Stimulated activated naive B cell treated with anti-CD40 and anti-IgM and Interleukin-4, amounts not matched to agents 10 μg/mL and 1 μg/mL and 100 μg/mL, for 72 hours (primary cell): Measurements from ENCODE around the gene PAX2.

Source experiments
- ATAC-seq, 2 donors: fragments of 150-1000 bp; cut with Tn5 transposase; replicated peaks; 2 replicates each; pipeline ENCODE4 v1.10.0; 2021; ENCODE audit warnings: moderate library complexity in 1 of 2
- DNase-seq: peaks from one replicate; pipeline ENCODE4 v3.0.0; 2021
- H3K27ac Mint-ChIP-seq: one replicate; pipeline ENCODE4 v1.8.0; 2022; ENCODE audit warnings: mild to moderate bottlenecking, mixed read lengths
- H3K27me3 Mint-ChIP-seq, 2 donors: one replicate each; pipeline ENCODE4 v1.8.0; 2022; ENCODE audit warnings: mixed read lengths in 2 of 2
- H3K36me3 Mint-ChIP-seq, 2 donors: one replicate each; pipeline ENCODE4 v1.8.0; 2022; ENCODE audit warnings: mixed read lengths in 2 of 2, mild to moderate bottlenecking in 1 of 2
- H3K4me1 Mint-ChIP-seq, 2 donors: one replicate each; pipeline ENCODE4 v1.8.0; 2022; ENCODE audit warnings: mixed read lengths in 2 of 2, mild to moderate bottlenecking in 1 of 2
- H3K4me3 Mint-ChIP-seq, 2 donors: one replicate each; pipeline ENCODE4 v1.8.0; 2022; ENCODE audit warnings: mild to moderate bottlenecking in 2 of 2, mixed read lengths in 2 of 2, moderate library complexity in 1 of 2
- H3K9me3 Mint-ChIP-seq, 2 donors: one replicate each; pipeline ENCODE4 v1.8.0; 2022; ENCODE audit warnings: mixed read lengths in 2 of 2, mild to moderate bottlenecking in 1 of 2

The PAX2 gene

DNA sequence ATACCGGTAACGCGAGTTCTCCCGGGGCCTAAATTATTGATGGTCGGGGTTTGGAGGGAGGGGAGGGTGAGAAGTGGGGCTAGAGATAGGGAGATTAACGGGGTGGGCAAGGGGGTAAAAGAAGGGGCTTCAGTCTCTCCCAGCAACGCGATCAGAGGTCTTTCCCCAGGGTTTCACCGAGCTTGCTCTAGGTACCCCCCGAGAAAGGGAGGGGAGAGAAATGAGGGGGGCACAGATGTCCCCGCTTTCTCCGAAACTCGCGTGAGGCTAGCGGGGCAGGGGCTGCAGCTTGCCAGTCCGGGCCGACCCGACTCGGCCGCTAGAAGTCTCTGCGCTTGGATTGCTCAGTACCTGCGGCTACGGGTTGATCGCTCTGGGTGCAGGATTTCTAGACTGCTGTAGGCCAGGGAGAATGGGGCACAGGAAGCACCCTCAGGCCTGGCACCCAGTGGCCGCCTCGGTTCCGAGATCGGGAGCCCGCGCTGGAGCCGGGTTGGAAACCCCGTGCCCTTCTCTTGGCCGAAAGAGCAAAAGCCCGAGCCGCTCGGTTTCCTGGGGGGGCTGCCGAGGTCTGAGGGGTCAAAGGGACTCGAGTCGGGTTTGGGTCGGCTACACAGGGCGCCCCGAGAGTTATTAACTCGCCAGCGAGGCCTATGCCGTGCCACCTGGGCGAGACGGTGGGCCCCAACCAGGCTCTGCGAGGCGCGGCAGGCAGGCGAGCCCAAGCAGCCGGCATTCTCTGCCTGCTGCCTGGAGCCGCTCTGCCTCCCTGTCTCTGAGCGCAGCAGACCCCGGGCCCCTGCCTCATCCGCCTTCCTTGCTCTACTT is 3.1 kb downstream of the PAX2 start:
- peaks cover 31 to 54% of the 10 kb centered on the region in 2 donors for H3K4me1 Mint-ChIP-seq
- no peaks in the 10 kb centered on the region for H3K9me3 Mint-ChIP-seq
- H3K27me3 Mint-ChIP-seq: peaks cover 70 to 84% of the 10 kb centered on the region in 2 donors
- ATAC-seq (no peak), DNase-seq (no peak)
- peak overlapping the region; percentile 89 for H3K27ac Mint-ChIP-seq
- H3K36me3 Mint-ChIP-seq: peaks cover 3 to 5% of the 10 kb centered on the region in 2 donors
- H3K4me3 Mint-ChIP-seq: peak overlapping the region; percentile 25 to 39

DNA sequence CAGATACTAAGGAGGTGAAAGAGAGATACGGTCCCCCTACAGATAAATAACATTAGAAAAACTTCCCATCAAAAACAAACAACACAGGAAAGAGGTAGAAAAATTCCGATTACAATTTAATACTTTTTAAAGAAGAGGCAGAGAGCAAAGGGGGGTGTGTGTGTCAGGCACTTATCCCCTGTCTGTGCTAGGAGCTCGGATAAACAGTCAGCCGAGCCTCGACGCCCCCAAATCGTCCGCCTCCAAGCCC is 3.6 kb downstream of the PAX2 start:
- Mint-ChIP-seq H3K4me1 (peaks cover 26 to 48% of the 10 kb centered on the region in 2 donors), H3K27me3 (peaks cover 68 to 83% of the 10 kb centered on the region in 2 donors), H3K9me3 (no peaks in the 10 kb centered on the region), H3K27ac (peak overlapping the region; percentile 89), H3K4me3 (peak overlapping the region; percentile 25 to 29), H3K36me3 (peaks cover 2 to 3% of the 10 kb centered on the region in 2 donors)
- no peak for DNase-seq
- ATAC-seq: no peak

- no peak for DNase-seq
- peak overlapping the region; percentile 29 to 50 for H3K4me3 Mint-ChIP-seq
- H3K36me3 Mint-ChIP-seq: peaks cover 2 to 3% of the 10 kb centered on the region in 2 donors
- peaks cover 63 to 83% of the 10 kb centered on the region in 2 donors for H3K27me3 Mint-ChIP-seq
- peak overlapping the region; percentile 89 for H3K27ac Mint-ChIP-seq
- no peaks in the 10 kb centered on the region for H3K9me3 Mint-ChIP-seq
- peaks cover 20 to 42% of the 10 kb centered on the region in 2 donors for H3K4me1 Mint-ChIP-seq
- no peak for ATAC-seq
Measured at GRCh38 chr10:100749309-100750217, 4.2 kb downstream of the PAX2 start.

- Mint-ChIP-seq H3K4me1 (peaks cover 19 to 38% of the 10 kb centered on the region in 2 donors), H3K27ac (no peak overlapping the region), H3K4me3 (no peak overlapping the region), H3K27me3 (peaks cover 66 to 87% of the 10 kb centered on the region in 2 donors), H3K9me3 (no peaks in the 10 kb centered on the region), H3K36me3 (peaks cover 2 to 3% of the 10 kb centered on the region in 2 donors)
- no peak for ATAC-seq
- DNase-seq: no peak
Measured at GRCh38 chr10:100750291-100751210, 5.2 kb downstream of the PAX2 start.

GRCh38 chr10:100751211-100751933 is 6.0 kb downstream of the PAX2 start:
- H3K9me3 Mint-ChIP-seq: no peaks in the 10 kb centered on the region
- DNase-seq (no peak), ATAC-seq (no peak)
- H3K27ac Mint-ChIP-seq: no peak overlapping the region
- peaks cover under 1 to 3% of the 10 kb centered on the region in 2 donors for H3K36me3 Mint-ChIP-seq
- no peak overlapping the region for H3K4me3 Mint-ChIP-seq
- peaks cover 65 to 89% of the 10 kb centered on the region in 2 donors for H3K27me3 Mint-ChIP-seq
- peaks cover 15 to 32% of the 10 kb centered on the region in 2 donors for H3K4me1 Mint-ChIP-seq

GRCh38 chr10:100755821-100756220 is 10.4 kb downstream of the PAX2 start:
- Mint-ChIP-seq H3K36me3 (no peaks in the 10 kb centered on the region), H3K4me3 (no peak overlapping the region), H3K27me3 (peaks cover 76 to 95% of the 10 kb centered on the region in 2 donors), H3K27ac (no peak overlapping the region), H3K4me1 (no peaks in the 10 kb centered on the region), H3K9me3 (no peaks in the 10 kb centered on the region)
- no peak for ATAC-seq
- no peak for DNase-seq

DNA sequence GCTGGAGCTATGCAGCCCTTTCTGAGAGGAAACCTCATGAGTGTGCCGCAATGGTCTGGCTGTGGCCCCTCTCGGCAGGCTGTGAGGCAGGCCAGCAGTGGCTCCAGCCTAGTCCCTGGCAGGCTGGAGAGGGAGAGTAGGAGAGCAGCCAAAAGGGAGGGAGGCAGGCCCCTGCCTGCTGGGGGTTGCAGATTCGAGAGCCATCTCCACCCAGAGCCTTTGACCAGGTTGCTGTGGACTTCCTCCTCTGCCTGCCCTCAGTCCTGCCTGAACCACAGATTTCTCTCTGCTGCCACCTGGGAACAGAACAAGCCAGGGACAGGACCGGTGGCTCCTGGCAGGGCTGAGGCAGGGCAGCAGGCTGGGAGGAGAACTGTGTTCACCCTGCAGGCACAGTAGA is 13.9 kb downstream of the PAX2 start:
- no peak overlapping the region for H3K27ac Mint-ChIP-seq
- ATAC-seq (no peak), DNase-seq (no peak)
- no peaks in the 10 kb centered on the region for H3K9me3 Mint-ChIP-seq
- H3K27me3 Mint-ChIP-seq: peaks cover 66 to 79% of the 10 kb centered on the region in 2 donors
- H3K4me1 Mint-ChIP-seq: no peaks in the 10 kb centered on the region
- no peaks in the 10 kb centered on the region for H3K36me3 Mint-ChIP-seq
- H3K4me3 Mint-ChIP-seq: no peak overlapping the region

- Mint-ChIP-seq H3K4me3 (no peak overlapping the region), H3K9me3 (no peaks in the 10 kb centered on the region), H3K4me1 (no peaks in the 10 kb centered on the region), H3K36me3 (no peaks in the 10 kb centered on the region), H3K27ac (no peak overlapping the region), H3K27me3 (peaks cover 64 to 67% of the 10 kb centered on the region in 2 donors)
- no peak for DNase-seq
- ATAC-seq: no peak
Measured at GRCh38 chr10:100760726-100761125, 15.3 kb downstream of the PAX2 start.

- DNase-seq: no peak
- no peaks in the 10 kb centered on the region for H3K4me1 Mint-ChIP-seq
- H3K27me3 Mint-ChIP-seq: peaks cover 65 to 66% of the 10 kb centered on the region in 2 donors
- no peaks in the 10 kb centered on the region for H3K36me3 Mint-ChIP-seq
- H3K4me3 Mint-ChIP-seq: no peak overlapping the region
- no peak overlapping the region for H3K27ac Mint-ChIP-seq
- H3K9me3 Mint-ChIP-seq: no peaks in the 10 kb centered on the region
- no peak for ATAC-seq
Measured at GRCh38 chr10:100761191-100761590, 15.8 kb downstream of the PAX2 start.

GRCh38 chr10:100763043-100763747 is 17.8 kb downstream of the PAX2 start:
- DNase-seq: no peak
- Mint-ChIP-seq H3K36me3 (no peaks in the 10 kb centered on the region), H3K4me3 (no peak overlapping the region), H3K27ac (no peak overlapping the region), H3K27me3 (peaks cover 54 to 60% of the 10 kb centered on the region in 2 donors), H3K9me3 (no peaks in the 10 kb centered on the region), H3K4me1 (no peaks in the 10 kb centered on the region)
- ATAC-seq: no peak

DNA sequence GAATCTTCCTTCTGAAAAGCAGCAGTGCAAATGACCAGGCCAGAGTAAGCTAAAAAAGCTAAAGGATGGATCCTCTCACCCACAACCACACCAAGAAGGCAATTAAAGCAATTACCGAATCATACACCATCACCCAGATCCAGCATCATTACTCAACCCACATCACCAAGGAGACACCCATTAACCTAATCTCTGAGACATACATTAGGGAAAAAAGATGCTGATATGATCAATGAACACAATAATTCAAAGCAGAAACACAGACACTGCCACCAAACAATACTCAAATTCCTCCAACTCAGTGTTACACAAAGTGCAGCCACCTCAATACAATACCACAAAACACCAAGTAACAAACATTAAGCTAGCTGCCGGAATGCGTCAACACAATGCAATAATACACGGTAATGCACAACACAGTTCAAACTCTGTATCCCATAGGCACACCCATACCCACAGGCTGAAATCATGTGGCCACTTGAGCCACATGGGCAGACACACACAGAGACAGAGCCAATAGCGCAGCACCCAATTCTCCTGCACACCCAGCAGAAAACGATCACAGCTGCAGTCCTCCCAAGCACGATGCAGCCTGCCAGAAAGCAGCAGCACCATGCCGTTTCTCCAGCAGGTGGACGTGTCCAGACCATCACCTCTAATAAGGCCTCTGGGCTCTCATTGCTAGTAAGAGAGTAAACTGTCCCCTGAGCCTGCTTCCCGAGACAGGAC is 21.5 kb downstream of the PAX2 start:
- Mint-ChIP-seq H3K36me3 (no peaks in the 10 kb centered on the region), H3K9me3 (no peaks in the 10 kb centered on the region), H3K4me1 (no peaks in the 10 kb centered on the region), H3K27ac (no peak overlapping the region), H3K4me3 (no peak overlapping the region), H3K27me3 (peaks cover 19 to 27% of the 10 kb centered on the region in 2 donors)
- DNase-seq (no peak), ATAC-seq (no peak)

GRCh38 chr10:100767422-100767775 is 22.0 kb downstream of the PAX2 start:
- Mint-ChIP-seq H3K27me3 (peaks cover 15 to 24% of the 10 kb centered on the region in 2 donors), H3K9me3 (no peaks in the 10 kb centered on the region), H3K4me3 (no peak overlapping the region), H3K4me1 (no peaks in the 10 kb centered on the region), H3K36me3 (no peaks in the 10 kb centered on the region), H3K27ac (no peak overlapping the region)
- ATAC-seq (no peak), DNase-seq (no peak)
